ENCODE measurements around the gene DOP1A.

The DOP1A gene

GRCh38 chr6:83047065-83047754 lies 20.3 kb upstream of the DOP1A start:
- DNase-seq (ENCODE audit: low read depth, low spot score): no peak
- H3K4me3 ChIP-seq (ENCODE audit: insufficient read length, low read depth): no peak overlapping the region
- no peak overlapping the region for H3K9ac ChIP-seq (ENCODE audit: insufficient read length, low read depth)
- peaks cover 10% of the 10 kb centered on the region for H3K36me3 ChIP-seq (ENCODE audit: insufficient read depth, insufficient read length, low read length)
- no peaks in the 10 kb centered on the region for H3K27me3 ChIP-seq (ENCODE audit: insufficient read depth, insufficient read length)
- TF ChIP-seq SUZ12 (IDR thresholded peaks at IDR 0.05; ENCODE audit: extremely low read depth, insufficient read depth, insufficient read length) (no peak), YY1 (IDR thresholded peaks at IDR 0.05; ENCODE audit: insufficient read depth, insufficient read length) (no peak), ZNF274 (IDR thresholded peaks at IDR 0.05; ENCODE audit: low read depth, low read length) (no peak)
- no peaks in the 10 kb centered on the region for H3K9me3 ChIP-seq (ENCODE audit: insufficient read depth, low read length)
- H3K4me1 ChIP-seq (ENCODE audit: insufficient read depth, insufficient read length): no peaks in the 10 kb centered on the region

DNA sequence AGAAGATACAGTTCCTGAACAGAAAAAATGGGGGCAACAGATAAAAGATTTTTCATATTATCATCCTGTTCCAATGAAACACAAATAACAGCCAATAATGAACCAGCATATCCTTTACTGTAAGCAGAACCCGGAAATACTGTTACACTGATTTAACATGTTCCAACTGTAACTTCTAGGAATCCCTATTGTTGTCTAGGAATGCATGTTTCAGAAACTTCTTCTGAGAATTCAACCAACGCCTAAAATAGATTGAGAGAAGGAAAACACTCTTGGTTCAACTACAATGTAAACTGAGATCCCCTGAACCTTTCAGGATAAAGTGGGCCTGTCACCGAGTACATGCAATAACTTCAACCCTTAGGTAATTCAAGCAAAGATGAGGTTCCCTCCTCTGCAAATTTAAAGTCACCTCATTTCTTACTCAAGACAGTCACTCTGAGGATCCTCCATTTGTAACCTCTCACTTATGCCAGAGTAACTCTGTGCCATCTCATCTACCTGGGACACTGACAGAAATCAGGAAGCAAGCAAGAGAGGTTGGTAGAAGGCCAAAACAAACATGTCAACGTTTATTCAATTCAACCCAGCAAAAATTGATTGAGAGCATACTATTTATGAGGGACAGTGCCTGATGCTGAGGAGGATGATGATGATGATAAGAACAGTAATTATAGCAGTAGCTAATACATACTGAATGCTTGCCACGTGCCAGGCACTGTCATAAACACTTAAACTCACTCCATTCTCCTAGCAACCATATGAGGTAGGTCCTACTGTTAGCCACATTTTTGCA lies 15.9 kb upstream of the DOP1A start:
- H3K36me3 ChIP-seq (ENCODE audit: insufficient read depth, insufficient read length, low read length): peaks cover 27% of the 10 kb centered on the region
- no peak overlapping the region for H3K9ac ChIP-seq (ENCODE audit: insufficient read length, low read depth)
- TF ChIP-seq ZNF274 (IDR thresholded peaks at IDR 0.05; ENCODE audit: low read depth, low read length) (no peak), SUZ12 (IDR thresholded peaks at IDR 0.05; ENCODE audit: extremely low read depth, insufficient read depth, insufficient read length) (no peak), YY1 (IDR thresholded peaks at IDR 0.05; ENCODE audit: insufficient read depth, insufficient read length) (no peak)
- no peaks in the 10 kb centered on the region for H3K27me3 ChIP-seq (ENCODE audit: insufficient read depth, insufficient read length)
- H3K4me3 ChIP-seq (ENCODE audit: insufficient read length, low read depth): no peak overlapping the region
- H3K4me1 ChIP-seq (ENCODE audit: insufficient read depth, insufficient read length): no peaks in the 10 kb centered on the region
- DNase-seq (ENCODE audit: low read depth, low spot score): no peak
- no peaks in the 10 kb centered on the region for H3K9me3 ChIP-seq (ENCODE audit: insufficient read depth, low read length)

DNA sequence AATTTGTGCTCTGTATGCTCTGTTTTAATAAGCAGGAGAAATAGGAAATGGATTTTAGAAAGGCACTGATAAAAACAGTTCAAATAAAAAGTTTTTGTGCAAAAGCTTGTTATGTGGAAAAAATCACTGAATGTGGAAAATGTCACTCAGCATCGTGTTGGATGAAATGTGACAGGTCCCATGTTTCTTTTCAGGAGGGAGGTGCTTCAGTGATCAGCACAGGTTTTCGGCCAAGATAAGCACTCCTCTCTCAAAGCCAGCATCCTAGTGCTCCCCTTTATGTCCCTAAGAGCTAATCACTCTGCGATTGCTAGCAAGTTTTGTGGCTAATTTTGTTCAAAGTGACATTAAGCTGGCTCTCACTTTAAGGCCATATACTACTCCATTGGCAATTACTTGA lies 13.8 kb upstream of the DOP1A start:
- DNase-seq (ENCODE audit: low read depth, low spot score): no peak
- Histone ChIP-seq H3K9me3 (ENCODE audit: insufficient read depth, low read length) (no peaks in the 10 kb centered on the region), H3K36me3 (ENCODE audit: insufficient read depth, insufficient read length, low read length) (peaks cover 35% of the 10 kb centered on the region), H3K4me1 (ENCODE audit: insufficient read depth, insufficient read length) (no peaks in the 10 kb centered on the region), H3K27me3 (ENCODE audit: insufficient read depth, insufficient read length) (no peaks in the 10 kb centered on the region), H3K4me3 (ENCODE audit: insufficient read length, low read depth) (no peak overlapping the region), H3K9ac (ENCODE audit: insufficient read length, low read depth) (no peak overlapping the region)
- TF ChIP-seq SUZ12 (IDR thresholded peaks at IDR 0.05; ENCODE audit: extremely low read depth, insufficient read depth, insufficient read length) (no peak), ZNF274 (IDR thresholded peaks at IDR 0.05; ENCODE audit: low read depth, low read length) (no peak), YY1 (IDR thresholded peaks at IDR 0.05; ENCODE audit: insufficient read depth, insufficient read length) (no peak)

GRCh38 chr6:83055366-83055964 lies 12.0 kb upstream of the DOP1A start:
- Histone ChIP-seq H3K9ac (ENCODE audit: insufficient read length, low read depth) (no peak overlapping the region), H3K4me3 (ENCODE audit: insufficient read length, low read depth) (no peak overlapping the region), H3K27me3 (ENCODE audit: insufficient read depth, insufficient read length) (no peaks in the 10 kb centered on the region), H3K4me1 (ENCODE audit: insufficient read depth, insufficient read length) (no peaks in the 10 kb centered on the region), H3K36me3 (ENCODE audit: insufficient read depth, insufficient read length, low read length) (peaks cover 35% of the 10 kb centered on the region), H3K9me3 (ENCODE audit: insufficient read depth, low read length) (no peaks in the 10 kb centered on the region)
- peak; percentile 22 for DNase-seq (ENCODE audit: low read depth, low spot score)
- no peak for TF ChIP-seq YY1 (IDR thresholded peaks at IDR 0.05; ENCODE audit: insufficient read depth, insufficient read length)
- TF ChIP-seq ZNF274 (IDR thresholded peaks at IDR 0.05; ENCODE audit: low read depth, low read length): no peak
- no peak for TF ChIP-seq SUZ12 (IDR thresholded peaks at IDR 0.05; ENCODE audit: extremely low read depth, insufficient read depth, insufficient read length)

DNA sequence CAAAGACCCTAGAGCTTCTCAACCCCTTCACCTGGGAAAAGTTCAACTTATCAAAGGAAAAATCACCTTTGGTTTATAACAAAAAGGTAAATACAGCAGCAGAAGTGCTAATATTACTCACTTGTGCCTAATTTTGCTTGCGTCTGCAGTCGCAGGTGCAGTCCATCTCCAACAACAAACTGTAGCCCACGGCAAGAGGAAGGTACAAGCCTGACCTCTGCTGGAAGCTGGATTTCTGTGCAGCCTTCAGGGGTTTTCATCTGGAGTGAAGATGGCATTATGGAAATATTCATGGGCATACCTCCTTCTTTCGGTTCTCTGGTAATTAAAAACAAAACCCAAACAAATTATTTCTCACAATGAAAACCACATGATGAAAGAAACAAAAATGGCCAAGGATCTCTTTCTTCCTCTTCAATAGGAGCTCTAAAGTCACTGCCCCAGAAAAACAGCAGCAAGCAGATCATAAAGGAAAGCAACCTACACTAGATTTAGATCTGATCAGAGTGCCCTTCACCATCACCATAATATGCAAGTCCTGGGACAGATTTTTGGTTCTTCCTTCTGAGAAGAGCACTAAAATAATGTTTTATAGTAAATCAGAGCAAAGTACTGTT lies 9.7 kb upstream of the DOP1A start:
- H3K4me3 ChIP-seq (ENCODE audit: insufficient read length, low read depth): no peak overlapping the region
- peaks cover 27% of the 10 kb centered on the region for H3K36me3 ChIP-seq (ENCODE audit: insufficient read depth, insufficient read length, low read length)
- no peaks in the 10 kb centered on the region for H3K9me3 ChIP-seq (ENCODE audit: insufficient read depth, low read length)

GRCh38 chr6:83061190-83061589 lies 6.3 kb upstream of the DOP1A start:
- Histone ChIP-seq H3K27me3 (ENCODE audit: insufficient read depth, insufficient read length) (no peaks in the 10 kb centered on the region), H3K9ac (ENCODE audit: insufficient read length, low read depth) (no peak overlapping the region), H3K36me3 (ENCODE audit: insufficient read depth, insufficient read length, low read length) (peaks cover 15% of the 10 kb centered on the region), H3K4me1 (ENCODE audit: insufficient read depth, insufficient read length) (no peaks in the 10 kb centered on the region), H3K9me3 (ENCODE audit: insufficient read depth, low read length) (no peaks in the 10 kb centered on the region), H3K4me3 (ENCODE audit: insufficient read length, low read depth) (no peak overlapping the region)
- TF ChIP-seq ZNF274 (IDR thresholded peaks at IDR 0.05; ENCODE audit: low read depth, low read length): no peak
- no peak for DNase-seq (ENCODE audit: low read depth, low spot score)

More for the DNA sequence above, 9.7 kb upstream of the DOP1A start:
- Histone ChIP-seq H3K4me1 (ENCODE audit: insufficient read depth, insufficient read length) (no peaks in the 10 kb centered on the region), H3K27me3 (ENCODE audit: insufficient read depth, insufficient read length) (no peaks in the 10 kb centered on the region), H3K9ac (ENCODE audit: insufficient read length, low read depth) (no peak overlapping the region)
- TF ChIP-seq YY1 (IDR thresholded peaks at IDR 0.05; ENCODE audit: insufficient read depth, insufficient read length) (no peak), SUZ12 (IDR thresholded peaks at IDR 0.05; ENCODE audit: extremely low read depth, insufficient read depth, insufficient read length) (no peak), ZNF274 (IDR thresholded peaks at IDR 0.05; ENCODE audit: low read depth, low read length) (no peak)
- DNase-seq (ENCODE audit: low read depth, low spot score): no peak

- Histone ChIP-seq H3K4me1 (ENCODE audit: insufficient read depth, insufficient read length) (no peaks in the 10 kb centered on the region), H3K27me3 (ENCODE audit: insufficient read depth, insufficient read length) (no peaks in the 10 kb centered on the region), H3K4me3 (ENCODE audit: insufficient read length, low read depth) (no peak overlapping the region), H3K9ac (ENCODE audit: insufficient read length, low read depth) (no peak overlapping the region), H3K9me3 (ENCODE audit: insufficient read depth, low read length) (no peaks in the 10 kb centered on the region), H3K36me3 (ENCODE audit: insufficient read depth, insufficient read length, low read length) (peaks cover 7% of the 10 kb centered on the region)
- DNase-seq (ENCODE audit: low read depth, low spot score): no peak
- TF ChIP-seq YY1 (IDR thresholded peaks at IDR 0.05; ENCODE audit: insufficient read depth, insufficient read length) (no peak), ZNF274 (IDR thresholded peaks at IDR 0.05; ENCODE audit: low read depth, low read length) (no peak), SUZ12 (IDR thresholded peaks at IDR 0.05; ENCODE audit: extremely low read depth, insufficient read depth, insufficient read length) (no peak)
Observed at GRCh38 chr6:83062225-83062624, 5.2 kb upstream of the DOP1A start.
